Measurements from ENCODE around the gene SP1.
"Not testable (repeated sequence)": the region's sequence is repeated elsewhere in the genome, so short reads cannot be mapped to it uniquely, and the experiment has no call there.

Gene SP1

DNA sequence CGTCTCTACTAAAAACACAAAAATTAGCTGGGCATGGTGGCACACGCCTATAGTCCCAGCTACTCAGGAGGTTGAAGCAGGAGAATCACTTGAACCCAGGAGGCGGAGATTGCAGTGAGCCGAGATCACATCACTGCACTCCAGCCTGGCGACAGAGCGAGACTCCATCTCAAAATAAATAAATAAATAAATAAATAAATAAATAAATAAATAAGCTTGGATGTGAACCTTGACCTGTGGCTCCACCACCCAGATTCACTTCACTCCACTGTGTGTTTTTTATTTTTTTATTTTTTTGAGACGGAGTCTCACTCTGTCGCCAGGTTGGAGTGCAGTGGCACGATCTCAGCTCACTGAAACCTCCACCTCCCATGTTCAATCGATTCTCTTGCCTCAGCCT, 18.3 kb upstream of the SP1 start:
- not testable (repeated sequence) for DNase-seq (ENCODE audit: low spot score)

DNA sequence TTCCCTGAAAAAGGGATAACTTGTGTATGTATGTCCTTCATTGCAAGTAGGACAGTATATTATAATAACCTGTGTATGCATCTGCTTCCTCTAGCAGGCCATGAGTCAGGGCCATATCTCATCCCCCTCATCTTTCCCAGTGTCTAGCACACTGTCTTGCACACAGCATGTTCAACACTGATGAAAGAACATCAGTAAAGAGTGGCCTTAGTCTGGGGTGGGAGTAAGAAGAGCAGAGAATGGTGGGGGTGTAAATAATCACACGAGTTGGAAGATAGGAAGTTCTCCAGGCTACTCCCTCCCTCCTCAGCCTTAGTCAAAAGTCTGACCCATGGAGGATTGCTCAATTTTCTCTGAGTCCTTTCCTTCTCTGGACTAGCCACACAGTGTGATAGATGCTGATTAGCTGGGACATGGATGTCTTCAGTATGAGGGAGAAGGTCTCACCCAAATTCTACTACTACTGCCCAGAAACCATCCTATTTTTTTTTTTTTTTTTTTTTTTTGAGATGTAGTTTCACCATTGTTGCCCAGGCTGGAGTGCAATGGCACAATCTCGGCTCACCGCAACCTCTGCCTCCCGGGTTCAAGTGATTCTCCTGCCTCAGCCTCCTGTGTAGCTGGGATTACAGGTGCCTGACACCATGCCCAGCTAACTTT, 14.6 kb upstream of the SP1 start:
- no peak for DNase-seq (ENCODE audit: low spot score)

DNA sequence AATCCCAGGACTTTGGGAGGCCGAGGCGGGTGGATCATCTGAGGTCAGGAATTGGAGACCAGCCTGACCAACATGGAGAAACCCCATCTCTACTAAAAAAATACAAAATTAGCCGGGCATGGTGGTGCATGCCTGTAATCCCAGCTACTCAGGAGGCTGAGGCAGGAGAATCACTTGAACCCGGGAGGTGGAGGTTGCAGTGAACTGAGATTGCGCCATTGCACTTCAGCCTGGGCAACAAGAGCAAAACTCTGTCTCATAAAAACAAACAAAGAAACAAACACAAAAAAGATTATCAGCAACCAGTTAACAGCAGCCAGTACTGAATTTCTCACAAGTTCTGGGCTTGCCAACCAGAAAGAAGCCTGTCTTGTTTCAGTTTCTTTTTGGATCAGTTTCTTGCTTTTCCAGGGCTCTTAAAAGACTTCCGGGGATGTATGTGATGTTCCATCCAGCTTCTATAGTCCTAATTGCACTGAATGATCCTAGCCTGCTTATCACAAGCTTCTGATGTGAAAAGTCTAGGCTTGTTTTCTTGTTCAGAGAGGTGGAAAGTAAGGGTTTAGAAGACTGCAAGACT, 6.3 kb upstream of the SP1 start:
- not testable (repeated sequence) for DNase-seq (ENCODE audit: low spot score)

DNA sequence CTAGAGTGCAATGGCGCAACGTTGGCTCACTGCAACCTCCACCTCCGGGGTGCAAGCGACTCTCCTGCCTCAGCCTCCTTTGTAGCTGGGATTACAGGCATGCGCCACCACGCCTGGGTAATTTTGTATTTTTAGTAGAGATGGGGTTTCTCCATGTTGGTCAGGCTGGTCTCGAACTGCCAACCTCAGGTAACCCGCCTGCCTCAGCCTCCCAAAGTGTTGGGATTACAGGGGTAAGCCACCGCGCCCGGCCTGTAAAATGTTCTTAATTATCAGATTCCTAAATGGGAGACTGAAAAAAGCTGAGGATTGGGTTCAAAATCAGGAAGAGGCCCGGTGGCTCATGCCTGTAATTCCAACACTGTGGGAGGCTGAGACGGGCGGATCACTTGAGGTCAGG, 5.7 kb upstream of the SP1 start:
- DNase-seq (ENCODE audit: low spot score), result not testable (repeated sequence)

DNA sequence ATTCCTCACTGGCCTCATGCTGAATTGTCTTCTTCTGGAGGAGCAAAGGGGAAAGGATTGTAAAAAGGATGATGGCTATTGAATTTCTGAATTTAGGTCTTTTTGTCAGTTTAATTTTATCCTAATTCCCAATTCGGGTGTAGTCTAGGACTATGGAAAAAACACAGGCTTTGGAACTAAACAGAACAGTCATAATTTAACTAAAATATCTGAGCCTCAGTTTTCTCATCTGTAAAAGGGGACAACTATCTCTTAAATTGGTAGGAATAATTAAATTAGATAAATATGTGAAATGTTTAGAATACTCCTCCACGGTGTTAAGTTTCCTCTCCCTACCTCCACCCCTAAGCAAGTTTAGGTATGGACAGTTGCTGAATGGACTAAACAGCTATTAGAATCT, 3.2 kb upstream of the SP1 start:
- no peak for DNase-seq (ENCODE audit: low spot score)

DNA sequence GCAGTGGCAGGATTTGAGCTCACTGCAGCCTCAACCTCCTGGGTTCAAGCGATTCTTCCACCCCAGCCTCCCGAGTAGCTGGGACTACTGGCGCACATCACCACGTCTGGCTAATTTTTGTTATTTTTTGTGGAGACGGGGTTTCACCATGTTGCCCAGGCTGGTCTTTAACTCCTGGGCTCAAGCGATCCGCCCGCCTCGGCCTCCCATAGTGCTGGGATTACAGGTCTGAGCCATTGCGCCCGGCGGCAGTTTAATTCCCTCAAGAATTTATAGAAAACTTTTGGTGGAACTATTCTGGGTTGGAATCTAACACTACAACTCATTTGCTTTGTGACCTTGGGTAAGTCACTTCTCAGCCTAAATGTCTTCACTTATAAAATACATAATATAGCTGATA, 1.8 kb upstream of the SP1 start:
- no peak for DNase-seq (ENCODE audit: low spot score)

DNA sequence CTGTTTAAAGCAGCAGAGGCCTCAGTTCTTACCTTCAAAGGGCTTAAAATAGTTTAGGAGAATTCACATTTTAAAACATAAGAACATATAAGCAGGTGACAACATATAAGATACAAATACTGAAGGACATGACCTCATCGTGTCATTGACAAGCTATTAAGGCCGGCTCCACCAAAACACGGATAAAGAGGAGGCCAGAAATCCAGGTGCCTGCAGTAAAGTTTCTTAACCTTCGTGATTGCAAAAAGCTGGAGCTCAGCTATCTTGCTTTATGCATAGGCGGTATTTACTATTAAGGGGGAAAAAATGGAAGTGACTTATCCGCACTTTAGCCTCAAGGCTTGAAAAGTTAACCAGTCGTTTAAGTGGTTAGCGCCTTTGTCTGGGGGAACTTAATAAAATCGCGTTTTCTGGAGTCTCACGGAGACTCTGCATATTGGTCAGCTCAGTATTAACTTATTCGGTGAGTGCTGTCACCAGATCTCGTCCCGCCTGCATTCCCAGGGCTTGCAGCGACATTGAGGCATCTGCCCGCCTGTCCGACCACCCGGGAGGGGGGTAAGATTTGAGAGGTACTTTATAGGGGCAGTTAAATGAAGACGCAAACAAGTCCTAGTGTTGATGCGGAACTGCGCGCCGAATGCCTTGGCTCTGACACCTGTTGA, 1.1 kb upstream of the SP1 start:
- no peak for DNase-seq (ENCODE audit: low spot score)

DNA sequence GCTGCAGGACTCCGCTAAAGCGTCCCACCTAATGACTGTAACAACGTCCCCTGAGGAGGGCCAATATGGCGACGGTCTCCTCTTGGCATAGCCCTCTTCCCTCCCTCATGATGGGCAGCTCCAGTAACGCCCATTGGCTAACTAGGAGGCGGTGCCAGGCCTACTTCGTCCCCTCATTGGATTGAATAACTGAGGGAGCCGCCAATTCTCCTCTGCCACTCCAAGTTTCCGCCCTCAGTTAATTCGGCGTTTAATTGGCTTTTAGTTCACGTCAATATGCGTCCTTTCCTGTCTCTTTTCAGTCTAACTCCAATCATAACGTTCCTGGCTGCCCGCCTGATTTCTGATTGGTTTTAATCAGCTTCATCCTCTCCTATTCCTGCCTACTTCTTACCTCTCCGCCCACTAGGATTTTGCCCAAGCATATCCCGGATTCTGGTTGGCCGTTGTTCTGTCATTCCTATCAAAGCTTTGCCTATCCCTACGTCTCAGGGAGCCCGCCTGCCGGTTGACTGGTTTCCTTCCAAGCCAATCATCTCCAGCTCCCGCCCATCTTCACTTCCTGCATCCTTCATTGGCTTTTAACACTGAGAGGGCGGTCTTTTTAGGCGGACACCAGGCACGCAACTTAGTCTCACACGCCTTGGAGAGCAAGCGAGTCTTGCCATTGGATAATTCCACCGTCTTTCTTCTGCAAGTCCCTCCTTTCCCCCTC, 430 bp upstream of the SP1 start:
- peak; percentile 100 for DNase-seq (ENCODE audit: low spot score)

DNA sequence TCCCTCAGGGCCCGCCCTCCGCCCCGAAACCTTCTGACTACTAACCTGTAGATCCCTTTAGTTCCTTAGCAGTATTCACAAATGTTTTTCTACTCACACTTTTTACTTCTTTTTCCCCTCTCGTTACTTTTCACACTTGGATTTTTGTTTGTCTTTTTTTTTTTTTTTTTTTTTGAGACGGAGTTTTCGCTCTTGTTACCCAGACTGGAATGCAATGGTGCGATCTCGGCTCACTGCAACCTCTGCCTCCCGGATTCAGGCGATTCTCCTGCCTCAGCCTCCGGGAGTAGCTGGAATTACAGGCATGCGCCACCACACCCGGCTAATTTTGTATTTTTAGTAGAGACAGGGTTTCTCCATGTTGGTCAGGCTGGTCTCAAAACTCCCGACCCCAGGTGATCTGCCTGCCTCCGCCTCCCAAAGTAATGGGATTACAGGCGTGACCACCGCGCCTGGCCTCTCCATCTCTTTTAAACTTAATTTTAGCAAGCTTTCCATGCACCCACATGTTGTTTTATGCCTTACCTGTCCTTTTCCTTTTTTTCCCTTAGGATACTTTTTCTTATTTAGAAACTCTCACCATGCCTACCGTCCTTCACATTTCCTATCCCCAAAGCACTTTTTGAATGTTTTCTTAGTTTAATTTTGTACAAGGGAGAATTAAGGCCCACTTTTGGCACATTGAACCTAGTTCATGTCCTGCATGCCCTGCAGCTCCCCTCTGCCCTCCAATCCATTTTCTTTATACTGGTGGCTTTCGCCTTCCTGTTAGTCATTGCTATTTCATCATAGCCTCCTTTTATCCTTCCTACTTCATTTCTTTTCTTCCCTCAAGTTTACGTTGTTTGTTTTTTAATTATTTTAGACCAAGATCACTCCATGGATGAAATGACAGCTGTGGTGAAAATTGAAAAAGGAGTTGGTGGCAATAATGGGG, 1.1 kb downstream of the SP1 start:
- no peak for DNase-seq (ENCODE audit: low spot score)

DNA sequence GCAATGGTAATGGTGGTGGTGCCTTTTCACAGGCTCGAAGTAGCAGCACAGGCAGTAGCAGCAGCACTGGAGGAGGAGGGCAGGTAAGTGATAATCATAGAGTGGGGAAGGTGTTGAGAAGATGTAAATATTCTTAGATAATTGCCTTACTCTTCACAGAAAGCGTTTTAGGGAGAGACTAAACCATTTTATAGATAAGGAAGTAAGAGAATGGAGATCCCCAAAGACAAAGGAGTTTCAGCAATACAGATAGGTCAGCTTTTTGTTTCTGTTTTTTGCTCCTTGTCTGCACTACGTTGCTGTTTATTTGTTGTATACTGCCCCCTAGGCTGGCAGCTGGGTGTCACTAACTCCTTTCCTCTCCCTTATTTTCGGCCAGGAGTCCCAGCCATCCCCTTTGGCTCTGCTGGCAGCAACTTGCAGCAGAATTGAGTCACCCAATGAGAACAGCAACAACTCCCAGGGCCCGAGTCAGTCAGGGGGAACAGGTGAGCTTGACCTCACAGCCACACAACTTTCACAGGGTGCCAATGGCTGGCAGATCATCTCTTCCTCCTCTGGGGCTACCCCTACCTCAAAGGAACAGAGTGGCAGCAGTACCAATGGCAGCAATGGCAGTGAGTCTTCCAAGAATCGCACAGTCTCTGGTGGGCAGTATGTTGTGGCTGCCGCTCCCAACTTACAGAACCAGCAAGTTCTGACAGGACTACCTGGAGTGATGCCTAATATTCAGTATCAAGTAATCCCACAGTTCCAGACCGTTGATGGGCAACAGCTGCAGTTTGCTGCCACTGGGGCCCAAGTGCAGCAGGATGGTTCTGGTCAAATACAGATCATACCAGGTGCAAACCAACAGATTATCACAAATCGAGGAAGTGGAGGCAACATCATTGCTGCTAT, 2.0 kb downstream of the SP1 start:
- DNase-seq (ENCODE audit: low spot score), result peak; percentile 58

DNA sequence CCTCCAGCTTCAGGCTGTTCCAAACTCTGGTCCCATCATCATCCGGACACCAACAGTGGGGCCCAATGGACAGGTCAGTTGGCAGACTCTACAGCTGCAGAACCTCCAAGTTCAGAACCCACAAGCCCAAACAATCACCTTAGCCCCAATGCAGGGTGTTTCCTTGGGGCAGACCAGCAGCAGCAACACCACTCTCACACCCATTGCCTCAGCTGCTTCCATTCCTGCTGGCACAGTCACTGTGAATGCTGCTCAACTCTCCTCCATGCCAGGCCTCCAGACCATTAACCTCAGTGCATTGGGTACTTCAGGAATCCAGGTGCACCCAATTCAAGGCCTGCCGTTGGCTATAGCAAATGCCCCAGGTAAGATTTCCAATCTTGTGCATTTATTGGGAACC, 3.3 kb downstream of the SP1 start:
- DNase-seq (ENCODE audit: low spot score), result no peak

DNA sequence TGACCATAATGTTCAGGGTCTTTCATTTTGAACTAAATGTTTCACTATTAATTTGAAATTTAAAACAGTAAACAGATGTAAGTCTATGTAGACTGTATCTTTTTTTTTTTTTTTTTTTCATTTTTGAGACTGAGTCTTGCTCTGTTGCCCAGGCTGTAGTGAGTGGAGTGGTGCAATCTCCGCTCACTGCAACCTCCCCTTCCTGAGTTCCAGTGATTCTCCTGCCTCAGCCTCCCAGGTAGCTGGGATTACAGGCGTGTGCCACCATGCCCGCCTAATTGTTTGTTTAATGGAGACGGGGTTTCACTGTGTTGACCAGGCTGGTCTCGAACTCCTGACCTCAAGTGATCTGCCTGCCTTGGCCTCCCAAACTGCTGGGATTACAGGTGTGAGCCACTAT, 6.4 kb downstream of the SP1 start:
- not testable (repeated sequence) for DNase-seq (ENCODE audit: low spot score)

DNA sequence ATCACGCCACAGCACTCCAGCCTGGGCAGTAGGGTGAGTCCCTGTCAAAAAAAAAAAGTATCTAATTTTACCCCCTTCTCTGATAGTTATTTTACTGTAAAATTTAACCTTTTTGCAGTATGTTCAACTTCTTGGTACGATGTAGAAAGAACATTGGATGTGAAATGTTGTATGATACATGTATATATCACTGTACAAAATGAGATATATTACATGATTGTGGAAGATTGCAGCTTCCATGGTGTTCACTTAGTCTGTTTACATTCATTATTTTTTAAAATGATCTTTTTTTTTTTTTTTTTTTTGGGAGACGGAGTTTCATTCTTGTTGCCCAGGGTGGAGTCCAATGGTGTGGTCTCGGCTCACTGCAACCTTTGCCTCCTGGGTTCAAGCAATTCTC, 9.0 kb downstream of the SP1 start:
- DNase-seq (ENCODE audit: low spot score), result no peak

DNA sequence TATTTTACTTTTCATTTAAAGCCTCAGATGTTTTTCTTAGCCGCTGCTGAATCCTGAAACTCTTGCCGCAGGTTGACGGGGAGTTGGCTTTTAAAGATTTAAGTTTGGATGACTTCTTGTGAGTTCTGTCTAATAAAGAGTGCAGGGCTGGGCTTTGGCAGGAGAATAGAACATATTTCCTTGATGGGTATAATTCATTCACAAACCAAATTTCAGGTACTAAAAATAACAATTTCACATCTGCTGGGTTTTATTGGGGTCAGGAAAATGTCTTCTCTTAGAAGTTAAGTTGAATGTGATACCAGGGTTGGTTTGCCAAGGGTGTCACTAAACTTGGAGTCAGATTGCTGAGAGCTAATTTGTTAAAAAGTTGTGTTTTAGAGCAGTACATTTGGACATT, 9.7 kb downstream of the SP1 start:
- DNase-seq (ENCODE audit: low spot score), result no peak

DNA sequence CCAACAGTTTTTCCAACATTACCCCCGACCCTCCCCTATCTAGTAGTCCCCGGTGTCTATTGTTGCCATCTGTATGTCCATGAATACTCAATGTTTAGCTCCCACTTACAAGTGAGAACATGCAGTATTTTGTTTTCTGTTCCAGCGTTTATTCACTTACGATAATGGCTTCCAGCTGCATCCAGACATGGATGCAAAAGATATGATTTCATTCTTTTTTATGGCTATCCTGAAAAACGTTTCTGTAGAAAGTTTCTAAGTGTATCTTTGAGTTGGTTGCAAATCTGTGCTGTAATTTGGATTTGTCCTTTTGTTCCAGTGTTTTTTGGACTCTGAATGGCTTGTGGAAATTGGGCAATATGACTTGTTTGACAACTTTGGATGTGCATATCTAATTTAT, 11.7 kb downstream of the SP1 start:
- no peak for DNase-seq (ENCODE audit: low spot score)

DNA sequence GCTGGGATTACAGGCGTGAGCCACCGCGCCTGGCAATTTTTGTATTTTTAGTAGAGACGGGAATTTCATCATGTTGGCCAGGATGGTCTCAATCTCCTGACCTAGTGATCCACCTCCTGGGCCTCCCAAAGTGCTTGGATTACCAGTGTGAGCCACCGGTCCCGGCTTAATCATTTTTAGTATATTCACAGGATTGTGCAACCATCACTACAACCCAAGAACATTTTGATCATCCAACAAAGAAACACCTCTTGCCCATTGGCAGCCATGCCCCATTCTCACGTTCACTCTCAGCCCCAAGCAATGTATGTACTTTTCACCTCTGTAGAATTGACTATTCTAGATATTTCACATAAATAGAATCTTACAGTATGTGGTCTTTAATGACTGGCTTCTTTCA, 19.9 kb downstream of the SP1 start:
- DNase-seq (ENCODE audit: low spot score), result no peak

DNA sequence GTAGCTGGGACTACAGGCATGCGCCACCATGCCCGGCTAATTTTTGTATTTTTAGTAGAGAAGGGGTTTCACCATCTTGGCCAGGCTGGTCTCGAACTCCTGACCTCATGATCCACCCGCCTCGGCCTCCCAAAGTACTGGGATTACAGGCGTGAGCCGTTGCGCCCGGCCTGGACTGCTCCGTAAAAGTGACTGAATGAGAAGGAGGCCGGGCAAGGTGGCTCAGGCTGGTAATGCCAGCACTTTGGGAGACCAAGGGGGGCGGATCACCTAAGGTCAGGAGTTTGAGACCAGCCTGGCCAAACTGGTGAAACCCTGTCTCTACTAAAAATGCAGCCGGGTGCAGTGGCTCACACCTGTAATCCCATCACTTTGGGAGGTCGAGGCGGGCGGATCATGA, 22.4 kb downstream of the SP1 start:
- not testable (repeated sequence) for DNase-seq (ENCODE audit: low spot score)

DNA sequence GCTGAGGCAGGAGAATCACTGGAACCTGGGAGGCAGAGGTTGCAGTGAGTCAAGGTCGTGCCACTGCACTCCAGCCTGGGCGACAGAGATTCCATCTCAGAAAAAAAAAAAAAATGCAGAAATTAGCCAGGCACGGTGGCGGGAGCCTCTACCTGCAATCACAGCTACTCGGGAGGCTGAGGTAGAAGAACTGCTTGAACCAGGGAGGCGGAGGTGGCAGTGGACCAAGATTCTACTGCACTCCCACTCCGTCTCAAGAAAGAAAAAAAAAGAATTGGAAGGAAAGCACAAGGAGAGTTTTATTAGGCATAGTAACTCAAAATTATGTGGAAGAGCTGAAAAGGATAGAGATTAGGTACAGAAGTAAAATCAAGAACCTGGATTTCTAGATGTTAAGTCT, 22.9 kb downstream of the SP1 start:
- DNase-seq (ENCODE audit: low spot score), result no peak

DNA sequence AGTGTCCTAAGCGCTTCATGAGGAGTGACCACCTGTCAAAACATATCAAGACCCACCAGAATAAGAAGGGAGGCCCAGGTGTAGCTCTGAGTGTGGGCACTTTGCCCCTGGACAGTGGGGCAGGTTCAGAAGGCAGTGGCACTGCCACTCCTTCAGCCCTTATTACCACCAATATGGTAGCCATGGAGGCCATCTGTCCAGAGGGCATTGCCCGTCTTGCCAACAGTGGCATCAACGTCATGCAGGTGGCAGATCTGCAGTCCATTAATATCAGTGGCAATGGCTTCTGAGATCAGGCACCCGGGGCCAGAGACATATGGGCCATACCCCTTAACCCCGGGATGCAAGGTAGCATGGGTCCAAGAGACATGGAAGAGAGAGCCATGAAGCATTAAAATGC, 31.0 kb downstream of the SP1 start:
- no peak for DNase-seq (ENCODE audit: low spot score)

DNA sequence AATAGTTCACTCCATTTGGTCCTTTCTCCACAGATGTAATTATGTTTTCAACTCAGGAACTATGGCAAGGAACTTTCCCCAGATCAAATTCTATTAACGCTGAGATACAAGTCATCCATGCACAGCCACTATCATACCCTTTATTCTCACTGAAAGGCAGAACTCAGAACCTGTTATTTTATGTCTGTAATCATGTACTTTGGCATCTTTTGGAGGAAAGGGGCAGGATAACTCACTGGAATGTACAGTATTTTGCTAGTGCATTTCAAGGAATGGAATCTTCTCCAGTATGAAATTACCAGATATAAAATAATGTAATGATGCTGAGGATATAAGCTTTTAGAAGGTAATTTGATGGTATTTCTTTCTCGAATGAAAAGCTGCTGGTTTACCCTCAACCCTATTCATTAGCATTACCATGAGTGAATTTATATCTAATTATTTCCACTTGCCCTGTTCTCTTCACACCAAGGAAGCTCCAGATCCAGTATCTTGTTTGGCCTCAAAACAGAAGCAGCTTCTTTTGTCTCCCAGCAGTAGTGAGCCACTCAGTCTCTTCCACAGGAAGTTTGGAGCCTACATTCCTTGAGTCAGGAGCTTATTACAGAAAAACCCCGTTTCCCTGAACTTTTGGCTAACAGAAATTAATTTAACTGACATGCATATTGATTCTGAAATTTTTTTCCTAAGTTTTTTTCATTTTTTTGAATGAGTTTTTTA, 33.7 kb downstream of the SP1 start:
- DNase-seq (ENCODE audit: low spot score), result no peak

Measured in CD4-positive, alpha-beta T cell treated with Interleukin-15 for 4 hours (primary cell).